DOHH2 (cell line): ENCODE results near the gene HIF3A.

ENCODE experiments used
- H3F3A ChIP-seq: fragments of 200-600 bp; sonication (generic), shearing (Covaris generic); 2 replicates; pipeline ENCODE4 v1.6.0; 2016; ENCODE audit warnings: antibody characterized with exemption, mild to moderate bottlenecking; ENCODE audit not compliant: control insufficient read depth, insufficient read depth
- H3K27ac ChIP-seq: fragments of 200-600 bp; sonication (generic); 2 replicates; pipeline ENCODE4 v1.5.1; 2014; ENCODE audit warnings: low read depth, mild to moderate bottlenecking, low read length, moderate library complexity
- H3K27me3 ChIP-seq: fragments of 200-600 bp; sonication (generic); 2 replicates; pipeline ENCODE4 v1.6.1; 2014; ENCODE audit warnings: mild to moderate bottlenecking, low read length, mixed read lengths; ENCODE audit not compliant: control insufficient read depth
- H3K36me3 ChIP-seq: fragments of 200-600 bp; sonication (generic); 2 replicates; pipeline ENCODE4 v1.6.1; 2014; ENCODE audit warnings: mild to moderate bottlenecking, low read length, moderate library complexity, mixed read lengths; ENCODE audit not compliant: control insufficient read depth
- H3K4me1 ChIP-seq: fragments of 200-600 bp; sonication (generic); 2 replicates; pipeline ENCODE4 v1.6.1; 2014; ENCODE audit warnings: mild to moderate bottlenecking, low read length, mixed read lengths; ENCODE audit not compliant: control insufficient read depth
- H3K4me2 ChIP-seq: fragments of 200-600 bp; sonication (generic); 2 replicates; pipeline ENCODE4 v1.6.0; 2014; ENCODE audit warnings: mild to moderate bottlenecking, low read length, moderate library complexity
- H3K4me3 ChIP-seq: fragments of 200-600 bp; sonication (generic); 2 replicates; pipeline ENCODE4 v1.5.1; 2014; ENCODE audit warnings: mild to moderate bottlenecking, low read length, mixed read lengths
- H3K79me2 ChIP-seq: fragments of 200-600 bp; sonication (generic); 2 replicates; pipeline ENCODE4 v1.6.1; 2014; ENCODE audit warnings: mild to moderate bottlenecking, low read length, mixed read lengths; ENCODE audit not compliant: control insufficient read depth
- H3K9me2 ChIP-seq: fragments of 200-600 bp; sonication (generic); replicated peaks from 2 replicates; pipeline ENCODE4 v1.6.1; 2014; ENCODE audit warnings: mild to moderate bottlenecking, low read length, mixed read lengths; ENCODE audit not compliant: control insufficient read depth
- H3K9me3 ChIP-seq: fragments of 200-600 bp; sonication (generic); 2 replicates; pipeline ENCODE4 v1.6.1; 2014; ENCODE audit warnings: antibody characterized with exemption, low read length, mixed read lengths; ENCODE audit not compliant: control insufficient read depth, insufficient read depth
- H4K20me1 ChIP-seq: fragments of 200-600 bp; sonication (generic); 2 replicates; pipeline ENCODE4 v1.6.0; 2014; ENCODE audit warnings: low read depth, mild to moderate bottlenecking, antibody characterized with exemption, low read length, moderate library complexity; ENCODE audit not compliant: control insufficient read depth, insufficient read depth
- CTCF ChIP-seq: fragments of 200-600 bp; sonication (generic); IDR thresholded peaks from one replicate; pipeline ENCODE4 v1.5.1; 2014; ENCODE audit warnings: antibody characterized with exemption, mild to moderate bottlenecking, low read depth, low read length; ENCODE audit not compliant: poor library complexity, severe bottlenecking
- EZH2phosphoT487 ChIP-seq: fragments of 200-600 bp; sonication (generic); IDR thresholded peaks from 2 replicates; pipeline ENCODE4 v1.6.1; 2017; ENCODE audit warnings: borderline replicate concordance, mild to moderate bottlenecking, antibody characterized with exemption, low read length, moderate library complexity, mixed read lengths

The HIF3A gene

GRCh38 chr19:46392252-46392801, 95.5 kb downstream of the HIF3A start:
- H3K9me2 ChIP-seq = no peaks in the 10 kb centered on the region
- TF ChIP-seq EZH2phosphoT487 (no peak), CTCF (no peak)
- no peak overlapping the region for H3K4me2 ChIP-seq
- peaks cover 44% of the 10 kb centered on the region for H3K36me3 ChIP-seq
- no peaks in the 10 kb centered on the region for H3K4me1 ChIP-seq
- H3K9me3 ChIP-seq = no peaks in the 10 kb centered on the region
- no peaks in the 10 kb centered on the region for H3K27me3 ChIP-seq
- H4K20me1 ChIP-seq = no peaks in the 10 kb centered on the region
- no peaks in the 10 kb centered on the region for H3K79me2 ChIP-seq
- peaks cover 14% of the 10 kb centered on the region; the same call in 1 of the 2 replicates for H3F3A ChIP-seq
- no peak overlapping the region for H3K27ac ChIP-seq
- H3K4me3 ChIP-seq = no peak overlapping the region

- Histone ChIP-seq H3K27me3 (no peaks in the 10 kb centered on the region), H4K20me1 (no peaks in the 10 kb centered on the region), H3K4me1 (no peaks in the 10 kb centered on the region), H3K9me2 (no peaks in the 10 kb centered on the region), H3K79me2 (no peaks in the 10 kb centered on the region), H3F3A (peaks cover 14% of the 10 kb centered on the region; the same call in 1 of the 2 replicates), H3K4me3 (no peak overlapping the region), H3K36me3 (peaks cover 38% of the 10 kb centered on the region), H3K4me2 (no peak overlapping the region), H3K9me3 (no peaks in the 10 kb centered on the region), H3K27ac (no peak overlapping the region)
- TF ChIP-seq CTCF (no peak), EZH2phosphoT487 (no peak)
These were observed 96.0 kb downstream of the HIF3A start for GRCh38 chr19:46392837-46393236.
